ENCODE results near the gene ORAI3.

Gene ORAI3

DNA sequence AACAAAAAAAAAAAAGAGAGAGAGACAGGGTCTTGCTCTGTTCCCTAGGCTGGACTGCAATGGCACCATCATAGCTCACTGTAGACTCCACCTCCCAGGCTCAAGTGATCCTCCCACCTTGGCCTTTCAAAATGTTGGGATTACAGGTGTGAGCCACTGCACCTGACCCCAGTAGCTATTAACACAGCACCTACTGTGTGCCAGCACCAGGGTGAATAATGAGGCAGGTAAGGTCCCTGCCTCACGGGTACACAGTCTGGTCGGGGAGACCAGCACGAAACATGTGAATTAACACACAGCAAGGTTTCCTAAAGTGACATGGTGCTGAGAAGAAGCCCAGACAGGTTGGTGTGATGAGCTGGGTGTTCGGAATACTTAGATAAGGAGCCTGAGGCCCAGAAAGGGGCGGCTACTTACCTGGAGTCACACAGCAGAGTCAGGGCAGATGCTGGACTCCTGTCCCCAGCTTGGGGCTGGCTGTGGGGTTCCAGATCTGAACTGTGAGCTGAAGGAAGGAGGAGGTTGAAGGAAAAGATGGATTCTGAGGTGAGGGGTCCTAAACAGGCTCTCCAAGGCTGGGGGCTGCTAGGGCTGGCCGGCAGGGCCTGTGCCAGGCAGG lies 36.0 kb upstream of the ORAI3 start:
- Histone ChIP-seq H3K4me3 (replicated peaks; ENCODE audit: low read depth, low read length) (no peak overlapping the region), H3K27me3 (replicated peaks; ENCODE audit: control insufficient read depth, insufficient read depth, low read length) (no peaks in the 10 kb centered on the region), H3K36me3 (ENCODE audit: control insufficient read depth, insufficient read depth, low read length) (no peaks in the 10 kb centered on the region)
- no peak for DNase-seq (ENCODE audit: extremely low read depth, insufficient read length)
- TF ChIP-seq, protein P1, sequence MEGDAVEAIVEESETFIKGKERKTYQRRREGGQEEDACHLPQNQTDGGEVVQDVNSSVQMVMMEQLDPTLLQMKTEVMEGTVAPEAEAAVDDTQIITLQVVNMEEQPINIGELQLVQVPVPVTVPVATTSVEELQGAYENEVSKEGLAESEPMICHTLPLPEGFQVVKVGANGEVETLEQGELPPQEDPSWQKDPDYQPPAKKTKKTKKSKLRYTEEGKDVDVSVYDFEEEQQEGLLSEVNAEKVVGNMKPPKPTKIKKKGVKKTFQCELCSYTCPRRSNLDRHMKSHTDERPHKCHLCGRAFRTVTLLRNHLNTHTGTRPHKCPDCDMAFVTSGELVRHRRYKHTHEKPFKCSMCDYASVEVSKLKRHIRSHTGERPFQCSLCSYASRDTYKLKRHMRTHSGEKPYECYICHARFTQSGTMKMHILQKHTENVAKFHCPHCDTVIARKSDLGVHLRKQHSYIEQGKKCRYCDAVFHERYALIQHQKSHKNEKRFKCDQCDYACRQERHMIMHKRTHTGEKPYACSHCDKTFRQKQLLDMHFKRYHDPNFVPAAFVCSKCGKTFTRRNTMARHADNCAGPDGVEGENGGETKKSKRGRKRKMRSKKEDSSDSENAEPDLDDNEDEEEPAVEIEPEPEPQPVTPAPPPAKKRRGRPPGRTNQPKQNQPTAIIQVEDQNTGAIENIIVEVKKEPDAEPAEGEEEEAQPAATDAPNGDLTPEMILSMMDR (IDR thresholded peaks at IDR 0.05; ENCODE audit: insufficient read depth, low read length, poor library complexity, severe bottlenecking) = no peak

- H3K4me3 ChIP-seq (replicated peaks; ENCODE audit: low read depth, low read length) = no peak overlapping the region
- no peaks in the 10 kb centered on the region for H3K27me3 ChIP-seq (replicated peaks; ENCODE audit: control insufficient read depth, insufficient read depth, low read length)
- no peak for DNase-seq (ENCODE audit: extremely low read depth, insufficient read length)
- TF ChIP-seq, protein P1 (IDR thresholded peaks at IDR 0.05; ENCODE audit: insufficient read depth, low read length, poor library complexity, severe bottlenecking) = no peak
- H3K36me3 ChIP-seq (ENCODE audit: control insufficient read depth, insufficient read depth, low read length) = no peaks in the 10 kb centered on the region
Measured at GRCh38 chr16:30914830-30915229, 34.0 kb upstream of the ORAI3 start.

- Histone ChIP-seq H3K27me3 (replicated peaks; ENCODE audit: control insufficient read depth, insufficient read depth, low read length) (no peaks in the 10 kb centered on the region), H3K36me3 (ENCODE audit: control insufficient read depth, insufficient read depth, low read length) (no peaks in the 10 kb centered on the region), H3K4me3 (replicated peaks; ENCODE audit: low read depth, low read length) (no peak overlapping the region)
- no peak for DNase-seq (ENCODE audit: extremely low read depth, insufficient read length)
- TF ChIP-seq, protein P1 (IDR thresholded peaks at IDR 0.05; ENCODE audit: insufficient read depth, low read length, poor library complexity, severe bottlenecking) = no peak
Measured at GRCh38 chr16:30918614-30919013, 30.3 kb upstream of the ORAI3 start.

DNA sequence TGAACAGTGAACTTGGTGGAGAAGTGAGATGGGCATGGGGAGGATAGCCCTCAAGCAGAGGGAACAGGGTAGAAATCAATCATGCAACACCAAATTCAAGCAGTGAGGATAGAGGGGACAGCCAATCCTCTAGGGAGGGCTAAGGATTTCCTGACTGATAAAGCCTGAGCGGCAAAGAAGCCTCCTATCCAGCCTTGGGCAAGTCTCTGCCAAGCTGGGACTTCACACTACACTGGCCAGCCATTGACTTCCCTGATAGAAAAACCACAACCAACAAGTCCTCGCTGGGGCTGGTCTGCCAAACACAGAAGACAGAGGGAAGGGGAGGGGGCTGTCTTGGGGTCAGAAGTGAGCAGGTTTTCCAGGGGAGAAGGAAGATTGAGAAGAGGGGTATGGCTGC lies 28.0 kb upstream of the ORAI3 start:
- DNase-seq (ENCODE audit: extremely low read depth, insufficient read length) = no peak

GRCh38 chr16:30921459-30921747 lies 27.5 kb upstream of the ORAI3 start:
- no peaks in the 10 kb centered on the region for H3K27me3 ChIP-seq (replicated peaks; ENCODE audit: control insufficient read depth, insufficient read depth, low read length)
- TF ChIP-seq, protein P1 (IDR thresholded peaks at IDR 0.05; ENCODE audit: insufficient read depth, low read length, poor library complexity, severe bottlenecking) = no peak
- H3K36me3 ChIP-seq (ENCODE audit: control insufficient read depth, insufficient read depth, low read length) = peaks cover 3% of the 10 kb centered on the region
- H3K4me3 ChIP-seq (replicated peaks; ENCODE audit: low read depth, low read length) = no peak overlapping the region
- no peak for DNase-seq (ENCODE audit: extremely low read depth, insufficient read length)

More for the DNA sequence above, 28.0 kb upstream of the ORAI3 start:
- Histone ChIP-seq H3K36me3 (ENCODE audit: control insufficient read depth, insufficient read depth, low read length) (peaks cover 2% of the 10 kb centered on the region; the same call in 1 of the 2 replicates), H3K27me3 (replicated peaks; ENCODE audit: control insufficient read depth, insufficient read depth, low read length) (no peaks in the 10 kb centered on the region), H3K4me3 (replicated peaks; ENCODE audit: low read depth, low read length) (no peak overlapping the region)
- TF ChIP-seq, protein P1 (IDR thresholded peaks at IDR 0.05; ENCODE audit: insufficient read depth, low read length, poor library complexity, severe bottlenecking) = no peak

All from GM06990 (cell line).